PC-9 (cell line): ENCODE measurements around the gene DUSP6.

ENCODE experiments used
- EZH2 ChIP-seq: fragments of 200-600 bp; sonication (generic); IDR thresholded peaks from 2 replicates; pipeline ENCODE4 v1.8.0; 2017; ENCODE audit warnings: antibody characterized with exemption, low read depth
- TF ChIP-seq, protein P1 (sequence below): fragments of 200-600 bp; sonication (generic); conservative IDR thresholded peaks from 2 replicates; pipeline ENCODE4 v1.6.1; 2017; ENCODE audit warnings: mixed run types, antibody characterized with exemption, mild to moderate bottlenecking, moderate library complexity

GRCh38 chr12:89352492-89353187 lies at the start of gene DUSP6:
- TF ChIP-seq, protein P1, sequence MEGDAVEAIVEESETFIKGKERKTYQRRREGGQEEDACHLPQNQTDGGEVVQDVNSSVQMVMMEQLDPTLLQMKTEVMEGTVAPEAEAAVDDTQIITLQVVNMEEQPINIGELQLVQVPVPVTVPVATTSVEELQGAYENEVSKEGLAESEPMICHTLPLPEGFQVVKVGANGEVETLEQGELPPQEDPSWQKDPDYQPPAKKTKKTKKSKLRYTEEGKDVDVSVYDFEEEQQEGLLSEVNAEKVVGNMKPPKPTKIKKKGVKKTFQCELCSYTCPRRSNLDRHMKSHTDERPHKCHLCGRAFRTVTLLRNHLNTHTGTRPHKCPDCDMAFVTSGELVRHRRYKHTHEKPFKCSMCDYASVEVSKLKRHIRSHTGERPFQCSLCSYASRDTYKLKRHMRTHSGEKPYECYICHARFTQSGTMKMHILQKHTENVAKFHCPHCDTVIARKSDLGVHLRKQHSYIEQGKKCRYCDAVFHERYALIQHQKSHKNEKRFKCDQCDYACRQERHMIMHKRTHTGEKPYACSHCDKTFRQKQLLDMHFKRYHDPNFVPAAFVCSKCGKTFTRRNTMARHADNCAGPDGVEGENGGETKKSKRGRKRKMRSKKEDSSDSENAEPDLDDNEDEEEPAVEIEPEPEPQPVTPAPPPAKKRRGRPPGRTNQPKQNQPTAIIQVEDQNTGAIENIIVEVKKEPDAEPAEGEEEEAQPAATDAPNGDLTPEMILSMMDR, result no peak
- TF ChIP-seq EZH2, result no peak
